Measurements from ENCODE around the gene ACSM5.

The ACSM5 gene, protein sequence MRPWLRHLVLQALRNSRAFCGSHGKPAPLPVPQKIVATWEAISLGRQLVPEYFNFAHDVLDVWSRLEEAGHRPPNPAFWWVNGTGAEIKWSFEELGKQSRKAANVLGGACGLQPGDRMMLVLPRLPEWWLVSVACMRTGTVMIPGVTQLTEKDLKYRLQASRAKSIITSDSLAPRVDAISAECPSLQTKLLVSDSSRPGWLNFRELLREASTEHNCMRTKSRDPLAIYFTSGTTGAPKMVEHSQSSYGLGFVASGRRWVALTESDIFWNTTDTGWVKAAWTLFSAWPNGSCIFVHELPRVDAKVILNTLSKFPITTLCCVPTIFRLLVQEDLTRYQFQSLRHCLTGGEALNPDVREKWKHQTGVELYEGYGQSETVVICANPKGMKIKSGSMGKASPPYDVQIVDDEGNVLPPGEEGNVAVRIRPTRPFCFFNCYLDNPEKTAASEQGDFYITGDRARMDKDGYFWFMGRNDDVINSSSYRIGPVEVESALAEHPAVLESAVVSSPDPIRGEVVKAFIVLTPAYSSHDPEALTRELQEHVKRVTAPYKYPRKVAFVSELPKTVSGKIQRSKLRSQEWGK

GRCh38 chr16:20409398-20410120, at the start of gene ACSM5:
Gene ACSM5, plus strand, starts transcription at chr16:20409534. Its CDS starts 1,951 bp downstream, at chr16:20411485.
- H3K27me3 Mint-ChIP-seq (ENCODE audit: low read depth) = peaks cover 3% of the 10 kb centered on the region
- no peaks in the 10 kb centered on the region for H3K36me3 Mint-ChIP-seq (ENCODE audit: low read depth)
- peak within 1 kb of the TSS; percentile 45 to 57 (median 50) for H3K27ac Mint-ChIP-seq
- H3K4me3 Mint-ChIP-seq = no peak within 1 kb of the TSS
- TF ChIP-seq CTCF (IDR thresholded peaks at IDR 0.05; ENCODE audit: unreplicated experiment in 3 of 3) = no peak
- H3K4me1 Mint-ChIP-seq = peaks cover 5% of the 10 kb centered on the region
- no peaks in the 10 kb centered on the region for H3K9me3 Mint-ChIP-seq

DNA sequence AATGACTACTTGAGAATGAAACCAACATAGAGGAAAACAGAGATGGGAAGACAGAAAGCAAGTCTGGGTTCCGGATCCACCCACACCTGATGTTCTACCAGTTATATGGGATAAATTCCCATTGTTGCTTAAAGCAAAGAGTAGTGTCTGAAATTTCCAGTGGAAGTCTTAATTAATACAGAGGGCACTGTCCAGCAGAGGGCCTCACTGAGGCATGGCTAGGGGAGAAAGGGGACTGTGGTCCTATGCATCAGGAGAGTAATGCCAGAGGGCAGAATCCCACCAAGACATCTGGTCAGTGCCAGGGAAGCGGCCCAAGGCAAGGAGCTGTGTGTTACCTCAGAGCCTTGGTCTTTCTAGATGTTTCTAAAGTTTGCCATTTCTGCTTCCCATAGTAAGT, 49.3 kb upstream of the ACSM5 start:
- TF ChIP-seq CTCF (IDR thresholded peaks at IDR 0.05; ENCODE audit: unreplicated experiment in 3 of 3) = peak in 2 of 3 experiments; percentile 13 to 38
- peaks cover 4% of the 10 kb centered on the region for H3K27me3 Mint-ChIP-seq (ENCODE audit: low read depth)
- peaks cover 2% of the 10 kb centered on the region for H3K9me3 Mint-ChIP-seq
- no peak overlapping the region for H3K27ac Mint-ChIP-seq
- H3K4me1 Mint-ChIP-seq = no peaks in the 10 kb centered on the region
- no peak overlapping the region for H3K4me3 Mint-ChIP-seq
- H3K36me3 Mint-ChIP-seq (ENCODE audit: low read depth) = no peaks in the 10 kb centered on the region

- no peak for TF ChIP-seq CTCF (IDR thresholded peaks at IDR 0.05; ENCODE audit: unreplicated experiment in 3 of 3)
- Mint-ChIP-seq H3K4me3 (no peak overlapping the region), H3K27ac (no peak overlapping the region), H3K27me3 (ENCODE audit: low read depth) (peaks cover 11% of the 10 kb centered on the region), H3K4me1 (no peaks in the 10 kb centered on the region), H3K36me3 (ENCODE audit: low read depth) (no peaks in the 10 kb centered on the region), H3K9me3 (no peaks in the 10 kb centered on the region)
Observed at GRCh38 chr16:20363191-20363590, 46.1 kb upstream of the ACSM5 start.

DNA sequence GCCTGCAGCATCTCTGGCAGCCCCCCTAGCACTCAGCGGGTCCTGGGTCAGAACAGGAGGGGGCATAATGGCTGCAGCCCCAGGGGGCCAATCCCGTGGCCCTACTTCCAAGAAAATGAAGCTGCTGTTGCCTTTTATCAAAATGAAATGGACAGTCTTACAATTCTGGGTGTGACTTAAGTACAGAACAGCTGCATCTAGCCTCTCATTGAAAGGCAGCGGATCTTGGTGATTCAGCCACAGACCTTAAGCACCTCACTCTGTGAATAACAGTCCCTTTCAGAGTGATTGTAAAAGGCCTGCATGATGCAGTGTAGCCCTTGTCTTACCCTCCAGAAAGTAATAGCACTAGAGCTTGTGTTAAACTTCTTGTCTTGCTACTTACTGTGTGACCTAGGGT, 45.3 kb upstream of the ACSM5 start:
- Mint-ChIP-seq H3K27me3 (ENCODE audit: low read depth) (peaks cover 12% of the 10 kb centered on the region), H3K9me3 (no peaks in the 10 kb centered on the region), H3K27ac (no peak overlapping the region), H3K36me3 (ENCODE audit: low read depth) (no peaks in the 10 kb centered on the region), H3K4me3 (no peak overlapping the region), H3K4me1 (no peaks in the 10 kb centered on the region)
- TF ChIP-seq CTCF (IDR thresholded peaks at IDR 0.05; ENCODE audit: unreplicated experiment in 3 of 3) = no peak

DNA sequence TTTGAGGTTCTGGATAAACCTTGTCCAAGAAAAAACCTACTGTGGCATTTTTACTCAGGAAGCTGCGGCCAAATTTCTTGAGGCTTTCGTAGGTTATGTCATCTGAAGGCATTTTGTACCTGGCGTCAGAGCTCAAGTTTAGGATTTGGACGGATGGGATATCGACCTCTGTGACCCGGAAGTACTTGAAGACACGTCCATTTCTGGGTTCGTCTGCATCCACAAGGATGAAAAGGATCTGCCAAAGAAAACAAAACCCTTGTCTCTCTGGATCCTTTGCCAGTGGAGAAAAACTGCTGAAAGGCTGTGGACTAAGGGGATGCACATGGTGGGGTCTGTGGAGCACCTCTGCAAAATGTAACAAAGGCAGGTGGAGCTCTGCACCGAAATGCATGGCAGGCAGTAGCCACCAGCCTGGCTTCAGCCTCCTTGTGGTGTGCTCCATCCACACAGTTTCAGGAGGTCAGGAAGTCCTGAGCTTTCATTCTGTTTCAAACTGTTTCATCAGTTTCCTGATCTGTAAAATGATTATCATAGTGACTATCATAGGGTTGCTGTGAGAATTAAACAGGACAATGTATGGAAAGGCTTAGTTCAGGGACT, 39.8 kb upstream of the ACSM5 start:
- no peak for TF ChIP-seq CTCF (IDR thresholded peaks at IDR 0.05; ENCODE audit: unreplicated experiment in 3 of 3)
- no peaks in the 10 kb centered on the region for H3K4me1 Mint-ChIP-seq
- H3K36me3 Mint-ChIP-seq (ENCODE audit: low read depth) = no peaks in the 10 kb centered on the region
- no peak overlapping the region for H3K27ac Mint-ChIP-seq
- no peak overlapping the region for H3K4me3 Mint-ChIP-seq
- H3K9me3 Mint-ChIP-seq = no peaks in the 10 kb centered on the region
- H3K27me3 Mint-ChIP-seq (ENCODE audit: low read depth) = peaks cover 12% of the 10 kb centered on the region

Measured in nephron (organoid).